HEK293 (cell line): ENCODE results near the gene KLF12.

ENCODE experiments used
- CTCF ChIA-PET: fragments of 350-600 bp; formaldehyde crosslinking; extraction: SDS; loops from one replicate; lab custom pipeline; 2021; ENCODE audit warnings: antibody characterized with exemption; lab: Yijun Ruan, JAX
- POLR2A ChIA-PET: fragments of 300-600 bp; formaldehyde crosslinking; extraction: SDS; loops from one replicate; lab custom pipeline; 2020; ENCODE audit warnings: antibody characterized with exemption, inconsistent platforms; lab: Yijun Ruan, JAX
- H3K27ac ChIP-seq: fragments of 200-500 bp; sonication (Bioruptor generic); 2 replicates; pipeline ENCODE4 v1.5.1; 2014; ENCODE audit warnings: low read depth, low read length, control low read depth, inconsistent platforms; ENCODE audit errors: extremely low read depth
- H3K36me3 ChIP-seq, 2 experiments: fragments of 200-500 bp in 1 of 2; sonication (Bioruptor generic) in 1 of 2; 1 replicate in 1 of 2; 2 replicates in 1 of 2; pipeline ENCODE4 v1.5.1; 2014 to 2017; ENCODE audit warnings: inconsistent platforms in 2 of 2, low read length in 2 of 2; ENCODE audit not compliant: control insufficient read depth in 2 of 2, insufficient read depth in 1 of 2
- H3K4me1 ChIP-seq: fragments of 200-500 bp; sonication (Bioruptor generic); 2 replicates; pipeline ENCODE4 v1.5.1; 2014; ENCODE audit warnings: mild to moderate bottlenecking, low read length, inconsistent platforms; ENCODE audit not compliant: control insufficient read depth, insufficient read depth
- H3K4me3 ChIP-seq: 2 replicates; pipeline ENCODE4 v1.5.1; 2011; ENCODE audit warnings: low read depth, mild to moderate bottlenecking, control low read depth, low read length, moderate library complexity
- H3K9me3 ChIP-seq: fragments of 200-500 bp; sonication (Bioruptor generic); 2 replicates; pipeline ENCODE4 v1.5.1; 2014; ENCODE audit warnings: low read depth, low read length, inconsistent platforms; ENCODE audit not compliant: control insufficient read depth, insufficient read depth
- IKZF3 ChIP-seq: fragments of 450-650 bp; IDR thresholded peaks from 2 replicates; pipeline ENCODE4 v1.5.0; 2018; ENCODE audit warnings: missing biosample characterization, mild to moderate bottlenecking, missing genetic modification characterization, moderate library complexity
- MEIS1 ChIP-seq: sonication (generic); formaldehyde crosslinking; IDR thresholded peaks from 2 replicates; pipeline ENCODE4 v1.8.1; 2022; ENCODE audit warnings: missing genetic modification reagents, mild to moderate bottlenecking, borderline replicate concordance
- SP2 ChIP-seq: fragments of 450-650 bp; formaldehyde crosslinking; IDR thresholded peaks from 2 replicates; pipeline ENCODE4 v1.5.1; 2016; ENCODE audit warnings: missing biosample characterization, missing genetic modification characterization
- ZFP37 ChIP-seq: fragments of 450-650 bp; formaldehyde crosslinking; IDR thresholded peaks from 2 replicates; pipeline ENCODE4 v1.5.1; 2016; ENCODE audit warnings: missing biosample characterization, missing genetic modification characterization
- ZNF19 ChIP-seq: fragments of 450-650 bp; formaldehyde crosslinking; IDR thresholded peaks from 2 replicates; pipeline ENCODE4; 2016; ENCODE audit warnings: missing biosample characterization, missing genetic modification characterization, low read depth
- ZNF211 ChIP-seq: fragments of 450-650 bp; formaldehyde crosslinking; IDR thresholded peaks from 2 replicates; pipeline ENCODE4 v1.5.1; 2016; ENCODE audit warnings: low read depth, missing biosample characterization, missing genetic modification characterization
- ZNF223 ChIP-seq: fragments of 450-650 bp; formaldehyde crosslinking; IDR thresholded peaks from 2 replicates; pipeline ENCODE4 v1.5.1; 2016; ENCODE audit warnings: missing biosample characterization, missing genetic modification characterization
- ZNF426 ChIP-seq: fragments of 450-650 bp; formaldehyde crosslinking; IDR thresholded peaks from 2 replicates; pipeline ENCODE4 v1.5.1; 2017; ENCODE audit warnings: missing biosample characterization, missing genetic modification characterization, mild to moderate bottlenecking, inconsistent platforms, moderate library complexity
- ZNF501 ChIP-seq: fragments of 450-650 bp; formaldehyde crosslinking; IDR thresholded peaks from 2 replicates; pipeline ENCODE4 v1.5.1; 2016; ENCODE audit warnings: missing biosample characterization, missing genetic modification characterization
- ZNF514 ChIP-seq: fragments of 450-650 bp; formaldehyde crosslinking; IDR thresholded peaks from 2 replicates; pipeline ENCODE4 v1.5.1; 2016; ENCODE audit warnings: missing biosample characterization, missing genetic modification characterization
- ZNF623 ChIP-seq: fragments of 450-650 bp; formaldehyde crosslinking; IDR thresholded peaks from 2 replicates; pipeline ENCODE4 v1.5.1; 2016; ENCODE audit warnings: missing biosample characterization, missing genetic modification characterization
- ZNF624 ChIP-seq: fragments of 450-650 bp; formaldehyde crosslinking; IDR thresholded peaks from 2 replicates; pipeline ENCODE4 v1.5.1; 2017; ENCODE audit warnings: missing biosample characterization, missing genetic modification characterization
- ZNF791 ChIP-seq: fragments of 450-650 bp; formaldehyde crosslinking; IDR thresholded peaks from 2 replicates; pipeline ENCODE4 v1.5.1; 2016; ENCODE audit warnings: missing biosample characterization, missing genetic modification characterization
- ZSCAN16 ChIP-seq: fragments of 450-650 bp; formaldehyde crosslinking; IDR thresholded peaks from 2 replicates; pipeline ENCODE4 v1.5.1; 2016; ENCODE audit warnings: missing biosample characterization, missing genetic modification characterization
- TF ChIP-seq, protein P1 (sequence below): fragments of 450-650 bp; formaldehyde crosslinking; IDR thresholded peaks from 2 replicates; pipeline ENCODE4 v1.5.0; 2017; ENCODE audit warnings: missing biosample characterization, missing genetic modification characterization, borderline replicate concordance
- TF ChIP-seq, protein P2 (sequence below): fragments of 450-650 bp; formaldehyde crosslinking; conservative IDR thresholded peaks from 2 replicates; pipeline ENCODE4 v1.5.1; 2016; ENCODE audit warnings: low read depth, missing biosample characterization, missing genetic modification characterization
- TF ChIP-seq, protein P3 (sequence below): fragments of 450-650 bp; formaldehyde crosslinking; IDR thresholded peaks from 2 replicates; pipeline ENCODE4 v1.5.1; 2016; ENCODE audit warnings: missing biosample characterization, missing genetic modification characterization

The KLF12 gene

DNA sequence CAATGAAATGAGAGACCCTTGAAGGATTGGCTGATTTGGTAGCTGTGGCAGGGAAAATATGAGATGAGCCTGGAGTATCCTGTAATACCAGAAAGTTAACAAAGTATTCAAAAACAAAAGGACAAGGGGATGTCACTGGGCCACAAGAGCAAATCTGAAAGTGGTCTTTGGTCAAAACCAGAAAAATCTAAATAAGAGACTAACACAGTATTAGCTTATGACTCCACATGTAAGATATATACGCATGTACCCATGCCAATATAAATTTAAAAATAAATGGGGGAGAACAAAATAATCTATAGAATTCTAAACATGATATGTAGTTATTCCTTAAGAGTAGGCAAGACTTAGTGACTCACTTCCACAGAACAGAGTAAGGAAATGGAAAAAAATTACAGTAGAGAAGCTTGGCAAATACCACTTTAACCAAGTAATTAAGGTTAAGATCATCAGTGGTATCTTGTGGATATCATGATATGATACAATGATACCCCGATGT lies 16.9 kb downstream of the KLF12 start:
- H3K4me1 ChIP-seq, result no peaks in the 10 kb centered on the region
- CTCF ChIA-PET, result no interaction called here
- H3K27ac ChIP-seq, result no peak overlapping the region
- POLR2A ChIA-PET, result no interaction called here
- no peak overlapping the region for H3K4me3 ChIP-seq
- H3K9me3 ChIP-seq, result no peaks in the 10 kb centered on the region
- no peak for TF ChIP-seq ZNF223
- TF ChIP-seq ZNF501, result no peak
- no peak for TF ChIP-seq ZNF791 (tag by site-specific recombination)
- TF ChIP-seq ZNF19, result no peak
- no peak for TF ChIP-seq IKZF3 (tag by site-specific recombination)
- TF ChIP-seq, protein P1, sequence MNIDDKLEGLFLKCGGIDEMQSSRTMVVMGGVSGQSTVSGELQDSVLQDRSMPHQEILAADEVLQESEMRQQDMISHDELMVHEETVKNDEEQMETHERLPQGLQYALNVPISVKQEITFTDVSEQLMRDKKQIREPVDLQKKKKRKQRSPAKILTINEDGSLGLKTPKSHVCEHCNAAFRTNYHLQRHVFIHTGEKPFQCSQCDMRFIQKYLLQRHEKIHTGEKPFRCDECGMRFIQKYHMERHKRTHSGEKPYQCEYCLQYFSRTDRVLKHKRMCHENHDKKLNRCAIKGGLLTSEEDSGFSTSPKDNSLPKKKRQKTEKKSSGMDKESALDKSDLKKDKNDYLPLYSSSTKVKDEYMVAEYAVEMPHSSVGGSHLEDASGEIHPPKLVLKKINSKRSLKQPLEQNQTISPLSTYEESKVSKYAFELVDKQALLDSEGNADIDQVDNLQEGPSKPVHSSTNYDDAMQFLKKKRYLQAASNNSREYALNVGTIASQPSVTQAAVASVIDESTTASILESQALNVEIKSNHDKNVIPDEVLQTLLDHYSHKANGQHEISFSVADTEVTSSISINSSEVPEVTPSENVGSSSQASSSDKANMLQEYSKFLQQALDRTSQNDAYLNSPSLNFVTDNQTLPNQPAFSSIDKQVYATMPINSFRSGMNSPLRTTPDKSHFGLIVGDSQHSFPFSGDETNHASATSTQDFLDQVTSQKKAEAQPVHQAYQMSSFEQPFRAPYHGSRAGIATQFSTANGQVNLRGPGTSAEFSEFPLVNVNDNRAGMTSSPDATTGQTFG, result no peak
- no peak for TF ChIP-seq ZNF623 (tag by site-specific recombination)
- no peak for TF ChIP-seq MEIS1 (CRISPR knock-in tag)
- no peaks in the 10 kb centered on the region for H3K36me3 ChIP-seq

DNA sequence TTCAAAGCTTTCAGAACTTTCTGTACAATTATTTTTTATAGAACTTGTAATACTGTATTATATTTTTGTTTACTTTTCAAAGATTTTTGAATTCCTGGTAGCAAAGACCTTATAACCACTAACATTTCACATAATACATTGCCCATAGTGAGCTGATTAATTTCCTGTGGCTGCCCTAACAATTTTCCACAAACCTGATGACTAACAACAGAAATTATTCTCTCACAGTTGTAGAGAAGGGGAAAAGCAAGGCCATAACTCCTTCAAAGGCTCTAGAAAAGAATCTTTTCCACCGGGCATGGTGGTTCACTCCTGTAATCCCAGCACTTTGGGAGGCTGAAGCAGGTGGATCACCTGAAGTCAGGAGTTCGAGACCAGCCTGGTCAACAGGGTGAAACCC lies 19.1 kb downstream of the KLF12 start:
- Histone ChIP-seq H3K27ac (no peak overlapping the region), H3K36me3 (no peaks in the 10 kb centered on the region), H3K4me1 (no peaks in the 10 kb centered on the region), H3K4me3 (no peak overlapping the region), H3K9me3 (no peaks in the 10 kb centered on the region)
- TF ChIP-seq ZNF211 (tag by site-specific recombination) (no peak), ZFP37 (no peak), ZNF514 (tag by site-specific recombination) (no peak), SP2 (tag by site-specific recombination) (no peak), ZNF624 (tag by site-specific recombination) (no peak), ZNF501 (no peak), ZSCAN16 (tag by site-specific recombination) (no peak), ZNF426 (tag by site-specific recombination) (no peak)
- TF ChIP-seq, protein P2, sequence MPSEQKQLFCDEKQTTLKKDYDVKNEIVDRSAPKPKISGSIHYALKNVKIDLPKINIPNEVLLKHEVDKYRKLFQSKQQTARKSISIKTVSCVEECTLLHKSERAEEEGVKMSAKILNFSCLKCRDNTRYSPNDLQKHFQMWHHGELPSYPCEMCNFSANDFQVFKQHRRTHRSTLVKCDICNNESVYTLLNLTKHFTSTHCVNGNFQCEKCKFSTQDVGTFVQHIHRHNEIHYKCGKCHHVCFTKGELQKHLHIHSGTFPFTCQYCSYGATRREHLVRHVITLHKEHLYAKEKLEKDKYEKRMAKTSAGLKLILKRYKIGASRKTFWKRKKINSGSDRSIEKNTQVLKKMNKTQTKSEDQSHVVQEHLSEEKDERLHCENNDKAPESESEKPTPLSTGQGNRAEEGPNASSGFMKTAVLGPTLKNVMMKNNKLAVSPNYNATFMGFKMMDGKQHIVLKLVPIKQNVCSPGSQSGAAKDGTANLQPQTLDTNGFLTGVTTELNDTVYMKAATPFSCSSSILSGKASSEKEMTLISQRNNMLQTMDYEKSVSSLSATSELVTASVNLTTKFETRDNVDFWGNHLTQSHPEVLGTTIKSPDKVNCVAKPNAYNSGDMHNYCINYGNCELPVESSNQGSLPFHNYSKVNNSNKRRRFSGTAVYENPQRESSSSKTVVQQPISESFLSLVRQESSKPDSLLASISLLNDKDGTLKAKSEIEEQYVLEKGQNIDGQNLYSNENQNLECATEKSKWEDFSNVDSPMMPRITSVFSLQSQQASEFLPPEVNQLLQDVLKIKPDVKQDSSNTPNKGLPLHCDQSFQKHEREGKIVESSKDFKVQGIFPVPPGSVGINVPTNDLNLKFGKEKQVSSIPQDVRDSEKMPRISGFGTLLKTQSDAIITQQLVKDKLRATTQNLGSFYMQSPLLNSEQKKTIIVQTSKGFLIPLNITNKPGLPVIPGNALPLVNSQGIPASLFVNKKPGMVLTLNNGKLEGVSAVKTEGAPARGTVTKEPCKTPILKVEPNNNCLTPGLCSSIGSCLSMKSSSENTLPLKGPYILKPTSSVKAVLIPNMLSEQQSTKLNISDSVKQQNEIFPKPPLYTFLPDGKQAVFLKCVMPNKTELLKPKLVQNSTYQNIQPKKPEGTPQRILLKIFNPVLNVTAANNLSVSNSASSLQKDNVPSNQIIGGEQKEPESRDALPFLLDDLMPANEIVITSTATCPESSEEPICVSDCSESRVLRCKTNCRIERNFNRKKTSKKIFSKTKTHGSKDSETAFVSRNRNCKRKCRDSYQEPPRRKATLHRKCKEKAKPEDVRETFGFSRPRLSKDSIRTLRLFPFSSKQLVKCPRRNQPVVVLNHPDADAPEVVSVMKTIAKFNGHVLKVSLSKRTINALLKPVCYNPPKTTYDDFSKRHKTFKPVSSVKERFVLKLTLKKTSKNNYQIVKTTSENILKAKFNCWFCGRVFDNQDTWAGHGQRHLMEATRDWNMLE (tag by site-specific recombination), result no peak
- TF ChIP-seq, protein P3, sequence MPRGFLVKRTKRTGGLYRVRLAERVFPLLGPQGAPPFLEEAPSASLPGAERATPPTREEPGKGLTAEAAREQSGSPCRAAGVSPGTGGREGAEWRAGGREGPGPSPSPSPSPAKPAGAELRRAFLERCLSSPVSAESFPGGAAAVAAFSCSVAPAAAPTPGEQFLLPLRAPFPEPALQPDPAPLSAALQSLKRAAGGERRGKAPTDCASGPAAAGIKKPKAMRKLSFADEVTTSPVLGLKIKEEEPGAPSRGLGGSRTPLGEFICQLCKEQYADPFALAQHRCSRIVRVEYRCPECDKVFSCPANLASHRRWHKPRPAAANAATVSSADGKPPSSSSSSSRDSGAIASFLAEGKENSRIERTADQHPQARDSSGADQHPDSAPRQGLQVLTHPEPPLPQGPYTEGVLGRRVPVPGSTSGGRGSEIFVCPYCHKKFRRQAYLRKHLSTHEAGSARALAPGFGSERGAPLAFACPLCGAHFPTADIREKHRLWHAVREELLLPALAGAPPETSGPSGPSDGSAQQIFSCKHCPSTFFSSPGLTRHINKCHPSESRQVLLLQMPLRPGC (tag by site-specific recombination), result no peak
- ChIA-PET POLR2A (no interaction called here), CTCF (interaction anchor here (0.6 kb wide), 1 partner anchor 310 kb away, joined by 3 read pairs; no protein-coding TSS in a partner anchor)
